ENCODE measurements around the gene LRRTM4. TPM values are rescaled to one million over a fixed set of nuclear protein-coding genes. Genes with fewer than 3 reads are reported as not detected.
"Not testable (repeated sequence)": the region's sequence is repeated elsewhere in the genome, so short reads cannot be mapped to it uniquely, and the experiment has no call there.

The LRRTM4 gene
- total RNA-seq, 2 donors from 2014 or later: 7.0 to 21.1 TPM

- Mint-ChIP-seq H3K36me3 (ENCODE audit: low read depth) (no peaks in the 10 kb centered on the region), H3K27ac (no peak overlapping the region), H3K4me1 (peaks cover 7% of the 10 kb centered on the region), H3K4me3 (no peak overlapping the region), H3K9me3 (peaks cover 3% of the 10 kb centered on the region), H3K27me3 (ENCODE audit: insufficient read depth) (no peaks in the 10 kb centered on the region)
- 76% methylated on average over 2 of the region's 2 CpGs; no CpG with 5 or more reads in 1 of the 2 experiments for WGBS, 2 experiments (ENCODE audit: insufficient coverage in 1 of 2, insufficient read length in 1 of 2)
- H3K36me3 ChIP-seq (ENCODE audit: control insufficient read depth, insufficient read depth, low read length): no peaks in the 10 kb centered on the region
- no peak overlapping the region for H3K4me3 ChIP-seq (ENCODE audit: low read length)
- no peaks in the 10 kb centered on the region for H3K27me3 ChIP-seq (ENCODE audit: control insufficient read depth, insufficient read depth, low read length, poor library complexity, severe bottlenecking)
- no peak overlapping the region for H3K9ac ChIP-seq (ENCODE audit: extremely low read depth, low read length, poor library complexity, severe bottlenecking)
- peaks cover 4% of the 10 kb centered on the region for H3K4me1 ChIP-seq (ENCODE audit: control insufficient read depth, insufficient read depth, low read length)
- H3K27ac ChIP-seq (ENCODE audit: low read depth, low read length): no peak overlapping the region
- peak; percentile 81 for DNase-seq
- H3K9me3 ChIP-seq (ENCODE audit: control insufficient read depth, low read length): no peaks in the 10 kb centered on the region
- TF ChIP-seq CTCF (conservative IDR thresholded peaks at IDR 0.05): no peak
Observed at GRCh38 chr2:77054938-77055337, 467.2 kb downstream of the LRRTM4 start.

- WGBS, 2 experiments (ENCODE audit: insufficient coverage in 1 of 2, insufficient read length in 1 of 2): 100% methylated on average over 1 of the region's 1 CpG; no CpG with 5 or more reads in 1 of the 2 experiments
- Mint-ChIP-seq H3K4me3 (no peak overlapping the region), H3K4me1 (peaks cover 3% of the 10 kb centered on the region), H3K9me3 (peaks cover 10% of the 10 kb centered on the region), H3K27me3 (ENCODE audit: insufficient read depth) (no peaks in the 10 kb centered on the region), H3K36me3 (ENCODE audit: low read depth) (peaks cover 16% of the 10 kb centered on the region), H3K27ac (no peak overlapping the region)
- Histone ChIP-seq H3K27me3 (ENCODE audit: control insufficient read depth, insufficient read depth, low read length, poor library complexity, severe bottlenecking) (no peaks in the 10 kb centered on the region), H3K27ac (ENCODE audit: low read depth, low read length) (no peak overlapping the region), H3K36me3 (ENCODE audit: control insufficient read depth, insufficient read depth, low read length) (no peaks in the 10 kb centered on the region), H3K9me3 (ENCODE audit: control insufficient read depth, low read length) (peaks cover 21% of the 10 kb centered on the region), H3K9ac (ENCODE audit: extremely low read depth, low read length, poor library complexity, severe bottlenecking) (no peak overlapping the region), H3K4me3 (ENCODE audit: low read length) (no peak overlapping the region), H3K4me1 (ENCODE audit: control insufficient read depth, insufficient read depth, low read length) (no peaks in the 10 kb centered on the region)
- no peak for TF ChIP-seq CTCF (conservative IDR thresholded peaks at IDR 0.05)
- DNase-seq: no peak
Observed at GRCh38 chr2:77046339-77046738, 475.8 kb downstream of the LRRTM4 start.

GRCh38 chr2:77045456-77045855, 476.7 kb downstream of the LRRTM4 start:
- H3K9me3 Mint-ChIP-seq: not testable (repeated sequence)

GRCh38 chr2:77034445-77034844, 487.7 kb downstream of the LRRTM4 start:
- no peaks in the 10 kb centered on the region for H3K9me3 ChIP-seq (ENCODE audit: control insufficient read depth, low read length)
- Mint-ChIP-seq H3K36me3 (ENCODE audit: low read depth) (no peaks in the 10 kb centered on the region), H3K27ac (no peak overlapping the region), H3K4me1 (peaks cover 9% of the 10 kb centered on the region), H3K4me3 (no peak overlapping the region), H3K9me3 (no peaks in the 10 kb centered on the region), H3K27me3 (ENCODE audit: insufficient read depth) (no peaks in the 10 kb centered on the region)
- no peak overlapping the region for H3K27ac ChIP-seq (ENCODE audit: low read depth, low read length)
- no peak overlapping the region for H3K4me3 ChIP-seq (ENCODE audit: low read length)
- no peaks in the 10 kb centered on the region for H3K4me1 ChIP-seq (ENCODE audit: control insufficient read depth, insufficient read depth, low read length)
- WGBS, 2 experiments (ENCODE audit: insufficient coverage in 1 of 2, insufficient read length in 1 of 2): 78 to 94% methylated on average over 1 to 4 of the region's 4 CpGs
- DNase-seq: no peak
- no peaks in the 10 kb centered on the region for H3K27me3 ChIP-seq (ENCODE audit: control insufficient read depth, insufficient read depth, low read length, poor library complexity, severe bottlenecking)
- H3K36me3 ChIP-seq (ENCODE audit: control insufficient read depth, insufficient read depth, low read length): no peaks in the 10 kb centered on the region
- TF ChIP-seq CTCF (conservative IDR thresholded peaks at IDR 0.05): no peak
- no peak overlapping the region for H3K9ac ChIP-seq (ENCODE audit: extremely low read depth, low read length, poor library complexity, severe bottlenecking)

More at GRCh38 chr2:77045456-77045855, 476.7 kb downstream of the LRRTM4 start:
- H3K4me1 Mint-ChIP-seq; H3K9ac ChIP-seq (ENCODE audit: extremely low read depth, low read length, poor library complexity, severe bottlenecking); H3K4me3 Mint-ChIP-seq; H3K4me3 ChIP-seq (ENCODE audit: low read length); H3K27ac ChIP-seq (ENCODE audit: low read depth, low read length); H3K36me3 ChIP-seq (ENCODE audit: control insufficient read depth, insufficient read depth, low read length); H3K27ac Mint-ChIP-seq; H3K27me3 ChIP-seq (ENCODE audit: control insufficient read depth, insufficient read depth, low read length, poor library complexity, severe bottlenecking); H3K27me3 Mint-ChIP-seq (ENCODE audit: insufficient read depth); H3K4me1 ChIP-seq (ENCODE audit: control insufficient read depth, insufficient read depth, low read length); DNase-seq: not testable (repeated sequence)
- H3K36me3 Mint-ChIP-seq (ENCODE audit: low read depth): peaks cover 16% of the 10 kb centered on the region
- peaks cover 21% of the 10 kb centered on the region for H3K9me3 ChIP-seq (ENCODE audit: control insufficient read depth, low read length)
- 77% methylated on average over 2 of the region's 2 CpGs; no CpG with 5 or more reads in 1 of the 2 experiments for WGBS, 2 experiments (ENCODE audit: insufficient coverage in 1 of 2, insufficient read length in 1 of 2)

GRCh38 chr2:77029237-77029636, 492.9 kb downstream of the LRRTM4 start:
- not testable (repeated sequence) for H3K27me3 ChIP-seq (ENCODE audit: control insufficient read depth, insufficient read depth, low read length, poor library complexity, severe bottlenecking); DNase-seq; H3K27ac ChIP-seq (ENCODE audit: low read depth, low read length); H3K36me3 ChIP-seq (ENCODE audit: control insufficient read depth, insufficient read depth, low read length); H3K4me1 Mint-ChIP-seq; H3K4me3 Mint-ChIP-seq; H3K9me3 ChIP-seq (ENCODE audit: control insufficient read depth, low read length); H3K4me3 ChIP-seq (ENCODE audit: low read length); H3K27me3 Mint-ChIP-seq (ENCODE audit: insufficient read depth); H3K9me3 Mint-ChIP-seq; H3K9ac ChIP-seq (ENCODE audit: extremely low read depth, low read length, poor library complexity, severe bottlenecking); H3K4me1 ChIP-seq (ENCODE audit: control insufficient read depth, insufficient read depth, low read length)
- Mint-ChIP-seq H3K27ac (peak overlapping the region; percentile 57), H3K36me3 (ENCODE audit: low read depth) (peaks cover 15% of the 10 kb centered on the region)
- WGBS, 2 experiments (ENCODE audit: insufficient coverage in 1 of 2, insufficient read length in 1 of 2): 87 to 95% methylated on average over 4 to 5 of the region's 5 CpGs

All from endodermal cell (in vitro differentiated cells).